Urinary bladder (tissue), 4 donors: ENCODE results near the gene AHNAK2. TPM values are rescaled to one million over a fixed set of nuclear protein-coding genes. Genes with fewer than 3 reads are reported as not detected.
"Not testable (repeated sequence)": the region's sequence is repeated elsewhere in the genome, so short reads cannot be mapped to it uniquely, and the experiment has no call there.

Source experiments
- DNase-seq: peaks from one replicate; pipeline ENCODE4 v3.0.0-alpha.2; 2015; ENCODE audit errors: extremely low spot score
- H3K27ac ChIP-seq: one replicate; pipeline ENCODE4 v1.5.1; 2013; ENCODE audit warnings: low read depth, mild to moderate bottlenecking, moderate library complexity
- H3K36me3 ChIP-seq: one replicate; pipeline ENCODE4 v1.6.1; 2013; ENCODE audit warnings: mild to moderate bottlenecking, moderate library complexity; ENCODE audit not compliant: insufficient read depth
- H3K4me1 ChIP-seq: one replicate; pipeline ENCODE4 v1.6.1; 2013; ENCODE audit warnings: mild to moderate bottlenecking, moderate library complexity; ENCODE audit not compliant: insufficient read depth
- H3K4me3 ChIP-seq: one replicate; pipeline ENCODE4 v1.5.1; 2013; ENCODE audit warnings: low read depth, low read length
- WGBS: extraction: QIAGEN DNeasy Blood & Tissue Kit; methylation state at CpG from one replicate; pipeline ENCODE4 v1.1.7; 2013; 5-methylcytosine and 5-hydroxymethylcytosine counted together
- polyA plus RNA-seq: library from polyadenylated mRNA; stranded (reverse); fragments of 200-250 nt; gene quantifications from one replicate; pipeline ENCODE4 v1.2.3, GENCODE V29; 2013
- total RNA-seq: library from RNA; depleted of rRNA; stranded (reverse); fragments of >200 nt; gene quantifications from one replicate; pipeline ENCODE4 v1.2.3, GENCODE V29; 2014
- donor health status: healthy with polysubstance abuse.
- donor health status: healthy.

AHNAK2 gene
- total and polyA plus RNA-seq, 2 donors: 14.5 to 43.2 TPM

DNA sequence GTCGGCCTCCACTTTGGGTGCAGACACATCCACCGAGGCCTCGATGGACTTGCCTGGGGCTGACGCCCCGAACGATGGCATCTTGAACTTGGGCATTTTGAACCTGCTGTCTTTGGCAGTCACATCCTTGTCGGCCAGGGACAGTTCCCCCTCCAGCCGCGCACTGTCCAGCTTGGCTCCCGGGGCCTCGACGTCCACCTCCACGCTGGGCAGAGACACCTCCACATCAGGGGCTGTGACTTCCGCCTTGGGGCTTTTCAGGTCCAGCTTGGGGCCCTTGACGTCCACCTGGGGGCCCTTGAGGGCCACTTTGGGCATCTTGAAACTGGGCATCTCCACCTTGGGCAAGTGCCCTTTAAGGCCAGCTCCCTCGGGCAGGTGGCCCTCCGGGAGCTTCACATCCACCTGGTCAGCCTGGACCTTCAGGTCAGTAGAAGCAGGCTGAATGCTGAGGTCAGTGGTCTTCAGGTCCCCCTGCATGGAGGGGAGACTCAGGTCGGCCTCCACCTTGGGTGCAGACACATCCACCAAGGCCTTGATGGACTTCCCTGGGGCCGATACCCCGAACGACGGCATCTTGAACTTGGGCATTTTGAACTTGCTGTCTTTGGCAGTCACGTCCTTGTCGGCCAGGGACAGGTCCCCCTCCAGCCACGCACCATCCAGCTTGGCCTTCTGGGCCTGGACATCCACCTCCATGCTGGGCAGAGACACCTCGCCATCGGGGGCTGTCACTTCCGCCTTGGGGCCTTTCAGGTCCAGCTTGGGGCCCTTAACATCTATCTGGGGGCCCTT lies 26.1 kb downstream of the AHNAK2 start:
- H3K4me3 ChIP-seq, H3K4me1 ChIP-seq, H3K27ac ChIP-seq, DNase-seq, H3K36me3 ChIP-seq: not testable (repeated sequence)
- 94% methylated on average over 28 of the region's 28 CpGs for WGBS

GRCh38 chr14:104950701-104951100 lies 27.5 kb downstream of the AHNAK2 start:
- H3K36me3 ChIP-seq, H3K27ac ChIP-seq, H3K4me3 ChIP-seq, H3K4me1 ChIP-seq, DNase-seq: not testable (repeated sequence)
- WGBS: 94% methylated on average over 15 of the region's 15 CpGs

DNA sequence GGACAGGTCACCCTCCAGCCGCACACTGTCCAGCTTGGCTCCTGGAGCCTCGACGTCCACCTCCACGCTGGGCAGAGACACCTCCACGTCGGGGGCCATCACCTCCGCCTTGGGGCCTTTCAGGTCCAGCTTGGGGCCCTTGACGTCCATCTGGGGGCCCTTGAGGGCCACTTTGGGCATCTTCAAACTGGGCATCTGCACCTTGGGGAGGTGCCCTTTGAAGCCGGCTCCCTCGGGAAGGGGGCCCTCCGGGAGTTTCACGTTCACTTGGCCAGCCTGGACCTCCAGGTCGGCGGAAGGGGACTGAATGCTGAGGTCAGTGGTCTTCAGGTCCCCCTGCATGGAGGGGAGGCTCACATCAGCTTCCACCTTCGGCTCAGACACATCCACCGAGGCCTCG lies 28.2 kb downstream of the AHNAK2 start:
- Histone ChIP-seq H3K36me3 (no peaks in the 10 kb centered on the region), H3K4me3 (no peak overlapping the region), H3K4me1 (no peaks in the 10 kb centered on the region), H3K27ac (no peak overlapping the region)
- 95% methylated on average over 17 of the region's 17 CpGs for WGBS
- DNase-seq: no peak

- H3K4me3 ChIP-seq, DNase-seq, H3K36me3 ChIP-seq, H3K4me1 ChIP-seq, H3K27ac ChIP-seq: not testable (repeated sequence)
- WGBS: 97% methylated on average over 23 of the region's 24 CpGs
These were observed 28.7 kb downstream of the AHNAK2 start for GRCh38 chr14:104949406-104949955.

- Histone ChIP-seq H3K27ac (no peak overlapping the region), H3K4me3 (no peak overlapping the region), H3K4me1 (no peaks in the 10 kb centered on the region), H3K36me3 (no peaks in the 10 kb centered on the region)
- WGBS: 95% methylated on average over 11 of the region's 11 CpGs
- no peak for DNase-seq
These were observed 29.5 kb downstream of the AHNAK2 start for GRCh38 chr14:104948736-104949031.

GRCh38 chr14:104947881-104948735 lies 30.1 kb downstream of the AHNAK2 start:
- not testable (repeated sequence) for DNase-seq, H3K27ac ChIP-seq, H3K36me3 ChIP-seq, H3K4me1 ChIP-seq, H3K4me3 ChIP-seq
- WGBS: 93% methylated on average over 35 of the region's 35 CpGs

GRCh38 chr14:104947201-104947600 lies 31.0 kb downstream of the AHNAK2 start:
- H3K36me3 ChIP-seq, H3K4me1 ChIP-seq, H3K4me3 ChIP-seq, H3K27ac ChIP-seq, DNase-seq: not testable (repeated sequence)
- WGBS: 95% methylated on average over 13 of the region's 13 CpGs

- not testable (repeated sequence) for H3K4me3 ChIP-seq, DNase-seq, H3K4me1 ChIP-seq, H3K27ac ChIP-seq, H3K36me3 ChIP-seq
- WGBS: 94% methylated on average over 43 of the region's 43 CpGs
These were observed 31.9 kb downstream of the AHNAK2 start for GRCh38 chr14:104945986-104946965.

GRCh38 chr14:104945266-104945665 lies 32.9 kb downstream of the AHNAK2 start:
- WGBS: 96% methylated on average over 20 of the region's 20 CpGs
- H3K36me3 ChIP-seq, H3K27ac ChIP-seq, DNase-seq, H3K4me3 ChIP-seq, H3K4me1 ChIP-seq: not testable (repeated sequence)

GRCh38 chr14:104944436-104945205 lies 33.6 kb downstream of the AHNAK2 start:
- DNase-seq, H3K27ac ChIP-seq, H3K36me3 ChIP-seq, H3K4me1 ChIP-seq, H3K4me3 ChIP-seq: not testable (repeated sequence)
- 95% methylated on average over 29 of the region's 29 CpGs for WGBS

- DNase-seq, H3K36me3 ChIP-seq: not testable (repeated sequence)
- WGBS: 92% methylated on average over 6 of the region's 6 CpGs
These were observed 34.2 kb downstream of the AHNAK2 start for GRCh38 chr14:104944016-104944308.

DNA sequence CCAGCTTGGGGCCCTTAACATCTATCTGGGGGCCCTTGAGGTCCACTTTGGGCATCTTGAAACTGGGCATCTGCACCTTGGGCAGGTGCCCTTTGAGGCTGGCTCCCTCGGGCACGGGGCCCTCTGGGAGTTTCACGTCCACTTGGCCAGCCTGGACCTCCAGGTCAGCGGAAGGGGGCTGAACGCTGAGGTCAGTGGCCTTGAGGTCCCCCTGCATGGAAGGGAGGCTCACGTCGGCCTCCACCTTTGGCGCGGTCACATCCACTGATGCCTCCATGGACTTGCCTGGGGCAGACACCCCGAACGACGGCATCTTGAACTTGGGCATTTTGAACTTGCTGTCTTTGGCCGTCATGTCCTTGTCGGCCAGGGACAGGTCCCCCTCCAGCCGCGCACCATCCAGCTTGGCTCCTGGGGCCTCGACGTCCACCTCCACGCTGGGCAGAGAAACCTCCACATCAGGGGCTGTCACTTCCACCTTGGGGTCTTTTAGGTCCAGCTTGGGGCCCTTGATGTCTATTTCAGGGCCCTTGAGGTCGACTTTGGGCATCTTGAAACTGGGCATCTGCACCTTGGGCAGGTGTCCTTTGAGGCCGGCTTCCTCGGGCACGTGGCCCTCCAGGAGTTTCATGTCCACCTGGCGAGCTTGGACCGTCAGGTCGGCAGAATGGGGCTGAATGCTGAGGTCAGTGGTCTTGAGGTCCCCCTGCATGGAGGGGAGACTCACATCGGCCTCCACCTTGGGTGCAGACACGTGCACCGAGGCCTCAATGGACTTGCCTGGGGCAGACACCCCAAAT lies 34.8 kb downstream of the AHNAK2 start:
- not testable (repeated sequence) for H3K4me3 ChIP-seq, H3K4me1 ChIP-seq, H3K36me3 ChIP-seq, DNase-seq, H3K27ac ChIP-seq
- WGBS: 94% methylated on average over 29 of the region's 29 CpGs

More at GRCh38 chr14:104944016-104944308, 34.2 kb downstream of the AHNAK2 start:
- H3K27ac ChIP-seq, H3K4me1 ChIP-seq, H3K4me3 ChIP-seq: not testable (repeated sequence)
